Endothelial cell of umbilical vein (primary cell): ENCODE data around the gene RNF133.
"Not testable (repeated sequence)": the region's sequence is repeated elsewhere in the genome, so short reads cannot be mapped to it uniquely, and the experiment has no call there.

Experiments used
- EZH2 ChIP-seq: IDR thresholded peaks from 2 replicates; pipeline ENCODE4 v1.6.1; 2012; ENCODE audit warnings: borderline replicate concordance, low read depth, mild to moderate bottlenecking, moderate library complexity, low read length, inconsistent platforms; ENCODE audit not compliant: severe bottlenecking
- FOS ChIP-seq: IDR thresholded peaks from 2 replicates; pipeline ENCODE4 v1.6.1; 2011; ENCODE audit warnings: mild to moderate bottlenecking, low read length, moderate library complexity, borderline replicate concordance; ENCODE audit not compliant: insufficient read depth
- POLR2A ChIP-seq: IDR thresholded peaks from 2 replicates; pipeline ENCODE4 v1.6.1; 2012; ENCODE audit warnings: low read depth, mild to moderate bottlenecking, control low read depth, low read length
- POLR2AphosphoS5 ChIP-seq: IDR thresholded peaks from 2 replicates; pipeline ENCODE4 v1.6.1; 2012; ENCODE audit warnings: low read depth, mild to moderate bottlenecking, control low read depth, low read length, moderate library complexity; ENCODE audit not compliant: insufficient read depth
- TF ChIP-seq, protein P1 (sequence below), 2 donors: IDR thresholded peaks; 1 replicate in 1 of 2; 2 replicates in 1 of 2; pipeline ENCODE4 v1.5.1; 2011; ENCODE audit warnings: low read length in 2 of 2, mild to moderate bottlenecking in 2 of 2, moderate library complexity in 2 of 2, control low read depth in 1 of 2, inconsistent platforms in 1 of 2, low read depth in 1 of 2; ENCODE audit not compliant: insufficient read depth in 1 of 2; ENCODE audit errors: extremely low read depth in 1 of 2
- TF ChIP-seq, protein P2 (sequence below): IDR thresholded peaks from 2 replicates; pipeline ENCODE4 v1.6.1; 2011; ENCODE audit not compliant: insufficient read depth, insufficient read length

DNA sequence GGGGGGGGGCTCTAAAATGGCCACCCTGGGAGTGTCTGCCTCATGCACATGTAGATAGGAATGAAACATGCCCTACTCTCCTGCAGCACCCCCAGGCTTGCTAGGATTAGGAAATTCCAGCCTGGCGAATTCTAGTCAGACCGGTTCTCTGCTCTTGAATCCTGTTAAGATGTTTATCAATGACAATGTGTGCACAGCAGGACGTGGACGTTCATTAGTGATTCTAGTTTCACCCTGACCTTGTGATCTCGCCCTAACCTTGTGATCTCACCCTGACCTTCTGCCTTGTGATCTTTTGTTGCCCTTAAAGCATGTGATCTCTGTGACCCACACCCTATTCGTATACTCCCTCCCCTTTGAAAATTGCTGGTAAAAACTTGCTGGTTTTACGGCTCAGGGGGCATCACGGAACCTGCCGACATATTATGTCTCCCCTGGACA is 19.6 kb downstream of the RNF133 start:
- TF ChIP-seq POLR2AphosphoS5, POLR2A, EZH2, FOS: not testable (repeated sequence)
- TF ChIP-seq, protein P1, sequence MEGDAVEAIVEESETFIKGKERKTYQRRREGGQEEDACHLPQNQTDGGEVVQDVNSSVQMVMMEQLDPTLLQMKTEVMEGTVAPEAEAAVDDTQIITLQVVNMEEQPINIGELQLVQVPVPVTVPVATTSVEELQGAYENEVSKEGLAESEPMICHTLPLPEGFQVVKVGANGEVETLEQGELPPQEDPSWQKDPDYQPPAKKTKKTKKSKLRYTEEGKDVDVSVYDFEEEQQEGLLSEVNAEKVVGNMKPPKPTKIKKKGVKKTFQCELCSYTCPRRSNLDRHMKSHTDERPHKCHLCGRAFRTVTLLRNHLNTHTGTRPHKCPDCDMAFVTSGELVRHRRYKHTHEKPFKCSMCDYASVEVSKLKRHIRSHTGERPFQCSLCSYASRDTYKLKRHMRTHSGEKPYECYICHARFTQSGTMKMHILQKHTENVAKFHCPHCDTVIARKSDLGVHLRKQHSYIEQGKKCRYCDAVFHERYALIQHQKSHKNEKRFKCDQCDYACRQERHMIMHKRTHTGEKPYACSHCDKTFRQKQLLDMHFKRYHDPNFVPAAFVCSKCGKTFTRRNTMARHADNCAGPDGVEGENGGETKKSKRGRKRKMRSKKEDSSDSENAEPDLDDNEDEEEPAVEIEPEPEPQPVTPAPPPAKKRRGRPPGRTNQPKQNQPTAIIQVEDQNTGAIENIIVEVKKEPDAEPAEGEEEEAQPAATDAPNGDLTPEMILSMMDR (IDR thresholded peaks at IDR 0.05; ENCODE audit: extremely low read depth in 1 of 2, insufficient read depth in 1 of 2, low read depth in 1 of 2, low read length in 2 of 2) = not testable (repeated sequence)
- TF ChIP-seq, protein P2, sequence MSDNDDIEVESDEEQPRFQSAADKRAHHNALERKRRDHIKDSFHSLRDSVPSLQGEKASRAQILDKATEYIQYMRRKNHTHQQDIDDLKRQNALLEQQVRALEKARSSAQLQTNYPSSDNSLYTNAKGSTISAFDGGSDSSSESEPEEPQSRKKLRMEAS = not testable (repeated sequence)
